Right forelimb (tissue), 1 donor: ENCODE data around the gene TRIM29.
A peak's percentile ranks its signal among the peaks of the same experiment; 100 is the strongest.
"Not testable (repeated sequence)": the region's sequence is repeated elsewhere in the genome, so short reads cannot be mapped to it uniquely, and the experiment has no call there.

ENCODE experiments used
- DNase-seq: peaks from one replicate; pipeline ENCODE4 v3.0.0-alpha.2; 2018

Gene TRIM29, protein sequence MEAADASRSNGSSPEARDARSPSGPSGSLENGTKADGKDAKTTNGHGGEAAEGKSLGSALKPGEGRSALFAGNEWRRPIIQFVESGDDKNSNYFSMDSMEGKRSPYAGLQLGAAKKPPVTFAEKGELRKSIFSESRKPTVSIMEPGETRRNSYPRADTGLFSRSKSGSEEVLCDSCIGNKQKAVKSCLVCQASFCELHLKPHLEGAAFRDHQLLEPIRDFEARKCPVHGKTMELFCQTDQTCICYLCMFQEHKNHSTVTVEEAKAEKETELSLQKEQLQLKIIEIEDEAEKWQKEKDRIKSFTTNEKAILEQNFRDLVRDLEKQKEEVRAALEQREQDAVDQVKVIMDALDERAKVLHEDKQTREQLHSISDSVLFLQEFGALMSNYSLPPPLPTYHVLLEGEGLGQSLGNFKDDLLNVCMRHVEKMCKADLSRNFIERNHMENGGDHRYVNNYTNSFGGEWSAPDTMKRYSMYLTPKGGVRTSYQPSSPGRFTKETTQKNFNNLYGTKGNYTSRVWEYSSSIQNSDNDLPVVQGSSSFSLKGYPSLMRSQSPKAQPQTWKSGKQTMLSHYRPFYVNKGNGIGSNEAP

DNA sequence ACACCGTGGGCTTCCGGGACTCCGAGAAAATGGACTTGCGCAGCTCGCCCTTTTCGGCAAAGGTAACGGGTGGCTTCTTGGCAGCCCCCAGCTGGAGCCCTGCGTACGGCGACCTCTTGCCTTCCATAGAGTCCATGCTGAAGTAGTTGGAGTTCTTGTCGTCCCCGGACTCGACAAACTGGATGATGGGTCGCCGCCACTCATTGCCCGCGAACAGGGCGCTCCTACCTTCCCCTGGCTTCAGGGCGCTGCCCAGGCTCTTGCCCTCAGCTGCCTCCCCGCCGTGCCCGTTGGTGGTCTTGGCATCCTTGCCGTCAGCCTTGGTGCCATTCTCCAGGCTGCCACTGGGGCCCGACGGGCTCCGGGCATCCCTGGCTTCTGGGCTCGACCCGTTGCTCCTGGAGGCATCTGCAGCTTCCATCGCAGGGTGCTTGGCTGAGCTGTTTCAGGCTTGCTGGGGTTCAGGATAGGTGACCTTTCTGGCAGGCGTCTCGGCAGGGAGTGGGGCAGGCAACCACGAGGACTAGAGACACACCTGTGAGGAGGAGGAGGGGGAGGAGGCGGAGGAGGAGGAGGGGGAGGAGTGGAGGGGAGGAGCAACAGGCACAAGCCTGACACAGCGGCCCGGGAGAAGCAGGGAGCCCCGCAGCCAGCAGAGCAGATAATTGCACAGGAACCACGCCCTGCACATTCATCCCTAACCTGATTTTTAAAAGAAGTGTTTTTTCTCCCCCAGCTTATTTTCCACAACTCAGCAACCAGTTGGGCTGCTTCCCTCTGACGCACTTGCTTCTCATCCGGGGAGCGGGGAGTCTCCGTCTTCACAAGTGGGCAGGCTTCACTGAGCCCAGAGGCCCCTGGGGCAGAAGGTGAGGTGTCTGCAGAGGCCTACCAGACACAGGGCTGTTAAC is at the start of gene TRIM29:
Gene TRIM29, minus strand, starts transcription at position 503 of the 911 bp plus-strand sequence. Its CDS starts 82 bp downstream, at position 421.
- DNase-seq: peak; percentile 39

GRCh38 chr11:120186774-120187591 is 49.1 kb upstream of the TRIM29 start:
- DNase-seq: peak; percentile 78

DNA sequence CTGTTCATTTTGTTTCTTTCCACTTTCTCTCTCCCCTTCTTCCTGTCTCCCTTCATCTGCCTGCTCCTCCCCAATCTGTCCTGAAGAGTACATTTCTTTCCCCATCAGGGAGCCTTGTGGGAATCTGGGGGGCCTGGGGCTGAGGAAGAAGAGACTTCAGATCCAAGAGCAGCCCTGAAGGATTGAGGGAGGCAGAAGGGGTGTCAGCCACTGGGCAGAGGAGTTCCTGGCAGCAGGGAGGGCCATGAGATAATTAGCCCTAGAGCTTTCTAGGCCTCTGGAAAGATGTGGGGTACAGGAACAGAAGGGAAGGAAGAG is 48.5 kb upstream of the TRIM29 start:
- DNase-seq: no peak

GRCh38 chr11:120185706-120186455 is 48.0 kb upstream of the TRIM29 start:
- peak; percentile 91 for DNase-seq

GRCh38 chr11:120184946-120185705 is 47.2 kb upstream of the TRIM29 start:
- DNase-seq: peak; percentile 74

DNA sequence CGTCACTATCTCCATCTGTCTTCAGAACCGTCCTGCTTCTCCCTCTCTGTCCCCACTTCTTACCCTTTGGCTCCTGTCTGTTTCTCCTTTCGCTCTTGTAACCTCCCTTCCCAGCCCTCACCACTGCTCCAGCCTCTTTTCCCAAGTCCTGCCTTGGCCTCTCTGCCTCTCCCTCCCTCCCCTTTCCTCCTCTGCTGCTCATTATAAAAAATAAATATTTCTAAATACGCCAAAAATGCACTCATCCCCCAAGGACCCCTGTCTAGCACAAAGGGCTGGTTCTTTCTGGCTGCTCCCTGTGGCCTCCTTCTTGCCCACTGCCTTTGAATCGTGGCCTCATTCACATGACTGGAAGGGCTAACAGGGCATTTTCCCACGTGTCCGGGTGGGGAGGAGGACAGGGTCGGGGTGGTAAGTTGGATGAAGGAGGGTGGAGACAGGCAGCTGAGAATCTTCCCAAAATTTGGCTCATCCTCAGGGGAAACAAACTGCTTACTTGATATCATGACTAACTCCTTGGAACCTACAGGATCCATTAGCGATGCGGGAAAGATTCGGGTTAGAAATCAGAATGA is 46.5 kb upstream of the TRIM29 start:
- DNase-seq: peak; percentile 60

DNA sequence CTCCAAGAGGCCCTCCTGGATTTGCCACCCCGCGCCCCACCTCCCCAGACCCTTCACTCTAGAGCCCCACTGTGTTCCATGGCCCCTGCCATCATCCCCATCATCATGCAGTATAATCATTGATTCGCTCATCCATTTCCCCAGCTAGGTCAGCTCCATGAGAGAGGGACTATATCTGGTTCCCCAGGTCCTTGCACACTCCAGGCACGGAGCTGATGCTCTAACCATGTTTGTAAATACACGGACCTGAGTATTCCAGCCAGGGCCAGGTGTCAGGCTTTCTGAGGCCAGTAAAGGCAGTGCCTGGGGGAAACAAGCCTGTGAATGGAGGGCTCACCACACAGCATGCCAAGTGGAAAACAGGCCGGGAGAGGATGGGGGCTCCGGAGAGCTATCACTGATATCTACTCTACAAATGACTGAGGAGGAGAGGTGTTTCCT is 45.8 kb upstream of the TRIM29 start:
- peak; percentile 27 for DNase-seq

DNA sequence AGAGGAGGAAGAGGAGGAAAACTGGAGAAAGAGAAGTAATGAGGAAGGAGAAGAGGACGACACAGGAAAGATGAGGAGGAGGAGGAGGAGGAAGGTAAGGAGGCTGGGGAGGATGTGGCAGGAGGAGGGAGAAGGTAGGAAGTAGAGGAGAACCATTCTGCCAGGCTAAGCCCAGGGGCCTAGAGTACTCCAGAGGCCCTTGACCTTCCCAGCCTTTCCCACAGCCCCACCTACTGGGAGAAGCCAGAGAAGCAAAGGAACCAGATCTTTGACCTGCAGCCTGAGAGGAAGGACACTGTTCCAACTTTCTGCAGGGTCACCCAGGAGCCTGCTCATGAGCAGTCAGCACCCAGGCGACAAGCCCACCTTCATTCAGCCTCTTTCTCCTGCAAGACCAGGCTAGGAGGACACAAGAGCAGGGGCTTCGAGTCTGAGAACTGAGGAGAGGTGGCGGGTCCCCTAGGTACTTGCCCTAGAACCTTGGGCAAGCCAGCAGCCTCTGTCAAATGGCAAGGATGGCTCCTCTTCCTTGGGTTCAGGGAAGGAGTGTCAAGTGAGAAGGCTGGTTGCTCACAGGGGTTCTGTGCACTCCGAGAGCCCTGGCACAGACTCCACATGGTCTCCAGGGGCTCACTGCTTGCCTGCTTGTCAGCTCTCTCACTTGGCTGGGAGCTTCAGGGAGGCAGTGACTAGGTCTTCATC is 45.0 kb upstream of the TRIM29 start:
- DNase-seq: peak; percentile 40

DNA sequence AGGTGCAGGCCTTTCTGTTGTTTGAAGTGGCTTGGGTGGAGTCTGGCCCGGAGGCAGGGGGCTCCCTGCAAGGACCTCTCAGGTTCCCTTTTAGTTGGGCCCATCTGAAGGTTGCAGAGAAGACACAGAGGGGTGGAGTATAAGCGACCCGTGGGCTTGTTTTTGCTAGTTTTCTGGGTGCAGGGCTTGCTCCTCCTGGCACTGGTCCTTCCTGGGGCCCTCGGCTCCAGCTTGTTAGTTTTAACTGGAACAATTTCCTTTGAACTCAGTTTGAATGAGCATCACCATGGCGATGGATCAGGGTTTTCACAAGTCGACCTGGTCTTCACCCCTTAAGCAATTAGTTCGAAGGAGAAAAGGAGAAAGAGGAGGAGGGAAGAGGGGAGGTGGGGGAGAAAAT is 44.5 kb upstream of the TRIM29 start:
- no peak for DNase-seq

- DNase-seq: peak; percentile 13
Measured at GRCh38 chr11:120181376-120181975, 43.6 kb upstream of the TRIM29 start.

DNA sequence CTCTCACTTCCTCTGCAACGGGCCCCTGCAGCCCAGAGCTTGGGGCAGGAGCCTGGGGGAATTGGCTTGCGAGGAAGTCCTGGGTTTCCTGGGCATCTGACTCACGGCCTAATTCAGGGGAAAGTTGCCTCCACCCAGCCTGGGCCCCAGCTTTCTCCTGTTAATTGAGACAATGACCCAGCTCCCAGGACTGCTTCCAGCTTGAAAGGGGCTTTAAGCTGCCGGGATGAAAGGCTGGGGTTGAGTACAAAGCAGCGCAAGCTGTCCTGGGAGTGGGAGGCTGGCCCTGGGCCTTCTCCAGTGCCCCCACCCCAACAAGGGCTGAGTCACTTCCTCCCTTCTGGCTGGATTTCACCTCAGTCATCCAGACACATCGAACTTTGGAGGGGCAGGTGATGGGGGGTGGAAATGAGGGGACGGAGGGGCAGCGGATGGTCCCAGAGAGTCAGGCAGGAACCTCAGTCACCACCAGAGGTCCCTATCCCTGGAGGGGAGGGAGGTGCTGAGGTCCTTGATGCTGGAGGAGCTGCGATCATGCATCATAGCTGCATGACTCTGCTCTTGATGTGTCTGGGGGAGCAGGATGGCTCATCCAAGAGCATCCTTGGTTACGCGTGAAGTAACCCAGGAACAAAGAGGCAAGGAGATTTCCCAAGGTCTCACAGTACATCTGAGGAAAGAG is 42.8 kb upstream of the TRIM29 start:
- peak; percentile 49 for DNase-seq

DNA sequence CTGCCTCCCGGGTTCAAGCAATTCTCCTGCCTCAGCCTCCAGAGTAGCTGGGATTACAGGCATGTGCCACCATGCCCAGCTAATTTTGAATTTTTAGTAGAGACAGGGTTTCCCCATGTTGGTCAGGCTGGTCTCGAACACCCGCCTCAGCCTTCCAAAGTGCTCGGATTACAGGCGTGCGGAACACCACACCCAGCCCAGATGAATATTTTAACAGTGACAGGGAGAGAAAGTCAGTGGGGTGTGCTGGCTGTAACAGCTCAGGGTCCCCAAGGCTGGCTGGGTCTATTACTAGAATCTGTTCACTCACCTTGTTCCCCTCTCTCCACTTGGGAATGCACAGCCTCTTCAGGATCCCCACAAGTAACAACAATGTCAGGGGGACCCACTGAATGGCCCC is 42.1 kb upstream of the TRIM29 start:
- not testable (repeated sequence) for DNase-seq

DNA sequence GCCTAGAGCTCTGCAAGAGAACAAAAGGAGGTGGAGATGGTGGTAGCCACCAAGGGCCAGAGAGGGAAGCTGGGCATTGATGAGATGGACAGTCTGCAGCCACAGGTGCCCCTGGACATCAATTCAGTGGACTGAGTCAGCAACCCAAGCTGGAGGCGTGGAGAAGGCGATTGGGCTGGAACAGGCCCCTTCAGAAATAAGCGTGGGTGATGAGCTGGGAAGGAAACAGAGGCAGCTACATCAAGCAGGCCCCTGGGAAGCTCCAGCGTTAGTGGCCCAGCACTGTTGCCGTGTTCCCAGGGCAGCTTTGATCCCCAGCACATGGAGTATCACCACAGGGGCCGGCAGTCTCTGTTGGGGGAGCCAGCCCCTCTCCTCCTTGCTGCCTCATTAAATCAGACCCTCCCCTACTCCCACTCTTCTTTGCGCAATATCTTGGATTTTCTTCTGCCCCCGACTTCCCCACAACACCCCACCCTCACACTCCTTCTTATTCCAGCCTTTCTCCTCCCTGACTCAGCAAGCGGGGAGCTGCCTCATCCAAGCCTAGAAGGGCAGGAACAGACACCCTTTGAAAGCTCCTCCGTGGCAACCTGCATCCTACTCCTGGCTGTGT is 41.3 kb upstream of the TRIM29 start:
- DNase-seq: no peak

- DNase-seq: no peak
Measured at GRCh38 chr11:120178561-120179056, 40.7 kb upstream of the TRIM29 start.

DNA sequence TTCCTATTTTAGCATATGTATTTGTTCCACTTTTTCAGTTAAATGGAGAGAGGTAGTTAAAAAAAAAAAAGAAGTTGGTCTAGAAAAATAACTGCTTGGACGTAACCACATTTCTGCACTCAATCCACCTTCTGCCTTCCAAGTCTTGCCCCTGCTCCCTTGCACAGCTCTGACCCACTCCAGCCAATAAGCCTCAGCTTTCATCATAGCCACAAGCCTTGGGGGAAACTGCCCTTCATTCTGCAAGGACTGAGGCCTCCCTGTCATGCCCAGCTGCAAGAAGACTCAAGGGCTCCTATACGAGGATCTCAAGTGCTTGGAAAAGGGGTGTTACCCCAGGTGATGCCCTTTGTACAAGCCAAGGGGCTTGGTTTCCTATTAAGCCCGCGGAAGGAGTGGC is 37.0 kb upstream of the TRIM29 start:
- DNase-seq: no peak

- no peak for DNase-seq
Measured at GRCh38 chr11:120173807-120174206, 35.9 kb upstream of the TRIM29 start.

GRCh38 chr11:120173019-120173705 is 35.2 kb upstream of the TRIM29 start:
- DNase-seq: peak; percentile 43
